ENCODE data around the gene PIGZ.

PIGZ gene

GRCh38 chr3:196975349-196975748, 6.7 kb upstream of the PIGZ start:
- DNase-seq (ENCODE audit: low spot score) = no peak
- H3K4me3 ChIP-seq = no peak overlapping the region
- TF ChIP-seq, protein P1, sequence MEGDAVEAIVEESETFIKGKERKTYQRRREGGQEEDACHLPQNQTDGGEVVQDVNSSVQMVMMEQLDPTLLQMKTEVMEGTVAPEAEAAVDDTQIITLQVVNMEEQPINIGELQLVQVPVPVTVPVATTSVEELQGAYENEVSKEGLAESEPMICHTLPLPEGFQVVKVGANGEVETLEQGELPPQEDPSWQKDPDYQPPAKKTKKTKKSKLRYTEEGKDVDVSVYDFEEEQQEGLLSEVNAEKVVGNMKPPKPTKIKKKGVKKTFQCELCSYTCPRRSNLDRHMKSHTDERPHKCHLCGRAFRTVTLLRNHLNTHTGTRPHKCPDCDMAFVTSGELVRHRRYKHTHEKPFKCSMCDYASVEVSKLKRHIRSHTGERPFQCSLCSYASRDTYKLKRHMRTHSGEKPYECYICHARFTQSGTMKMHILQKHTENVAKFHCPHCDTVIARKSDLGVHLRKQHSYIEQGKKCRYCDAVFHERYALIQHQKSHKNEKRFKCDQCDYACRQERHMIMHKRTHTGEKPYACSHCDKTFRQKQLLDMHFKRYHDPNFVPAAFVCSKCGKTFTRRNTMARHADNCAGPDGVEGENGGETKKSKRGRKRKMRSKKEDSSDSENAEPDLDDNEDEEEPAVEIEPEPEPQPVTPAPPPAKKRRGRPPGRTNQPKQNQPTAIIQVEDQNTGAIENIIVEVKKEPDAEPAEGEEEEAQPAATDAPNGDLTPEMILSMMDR (IDR thresholded peaks at IDR 0.05) = no peak
- no peak overlapping the region for H3K27ac ChIP-seq

DNA sequence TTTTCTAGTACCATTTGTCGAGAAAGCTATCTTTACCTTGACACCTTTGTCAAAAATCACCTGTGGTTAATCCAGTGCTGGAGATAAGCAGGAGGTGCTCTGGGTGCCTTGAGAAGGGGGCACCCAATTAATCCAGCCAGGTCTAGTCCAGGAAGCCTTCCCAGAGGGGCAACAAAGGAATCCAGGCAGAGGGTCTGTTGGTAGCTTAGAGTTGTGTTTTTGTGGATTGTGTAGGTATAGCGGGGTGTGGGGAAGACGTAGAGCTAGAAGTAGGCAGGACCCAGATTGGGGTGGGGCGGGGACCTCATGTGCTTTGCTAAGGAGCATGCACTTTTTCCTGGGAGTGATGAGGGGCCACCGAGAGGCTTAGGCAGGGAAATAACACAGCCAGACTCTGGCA, 6.0 kb upstream of the PIGZ start:
- no peak for DNase-seq (ENCODE audit: low spot score)
- TF ChIP-seq, protein P1 (IDR thresholded peaks at IDR 0.05) = no peak
- Histone ChIP-seq H3K4me3 (no peak overlapping the region), H3K27ac (no peak overlapping the region)

GRCh38 chr3:196971094-196971698, 2.6 kb upstream of the PIGZ start:
- TF ChIP-seq, protein P1 (IDR thresholded peaks at IDR 0.05) = no peak
- DNase-seq (ENCODE audit: low spot score) = no peak
- Histone ChIP-seq H3K27ac (no peak overlapping the region), H3K4me3 (no peak overlapping the region)

DNA sequence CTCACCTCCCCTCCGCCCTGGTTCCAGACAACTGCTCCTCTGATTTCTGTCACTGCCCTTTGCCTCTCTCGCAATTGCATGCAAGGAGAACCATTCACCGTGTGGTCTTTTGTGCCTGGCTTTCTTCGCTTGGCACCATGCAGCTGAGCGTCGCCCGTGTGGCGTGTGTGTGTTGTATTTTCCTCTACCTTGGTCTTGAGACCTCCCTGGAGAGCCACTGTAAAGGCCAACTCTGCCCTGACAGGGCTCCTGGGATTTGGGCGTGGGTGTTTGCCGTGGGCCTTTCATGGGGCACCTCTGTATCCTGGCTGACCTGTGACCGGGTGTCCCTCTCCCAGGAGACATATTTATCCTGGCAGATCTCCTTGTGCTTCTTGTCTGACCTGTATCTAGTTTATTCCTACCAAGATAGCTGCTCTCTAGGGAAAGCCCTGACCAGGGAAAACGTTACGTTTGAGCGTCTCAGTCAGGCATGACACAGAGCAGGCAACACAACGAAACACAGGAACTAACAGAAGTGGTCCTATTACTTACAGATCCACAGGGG, 2.0 kb upstream of the PIGZ start:
- TF ChIP-seq, protein P1 (IDR thresholded peaks at IDR 0.05) = no peak
- H3K4me3 ChIP-seq = no peak overlapping the region
- no peak overlapping the region for H3K27ac ChIP-seq
- no peak for DNase-seq (ENCODE audit: low spot score)

DNA sequence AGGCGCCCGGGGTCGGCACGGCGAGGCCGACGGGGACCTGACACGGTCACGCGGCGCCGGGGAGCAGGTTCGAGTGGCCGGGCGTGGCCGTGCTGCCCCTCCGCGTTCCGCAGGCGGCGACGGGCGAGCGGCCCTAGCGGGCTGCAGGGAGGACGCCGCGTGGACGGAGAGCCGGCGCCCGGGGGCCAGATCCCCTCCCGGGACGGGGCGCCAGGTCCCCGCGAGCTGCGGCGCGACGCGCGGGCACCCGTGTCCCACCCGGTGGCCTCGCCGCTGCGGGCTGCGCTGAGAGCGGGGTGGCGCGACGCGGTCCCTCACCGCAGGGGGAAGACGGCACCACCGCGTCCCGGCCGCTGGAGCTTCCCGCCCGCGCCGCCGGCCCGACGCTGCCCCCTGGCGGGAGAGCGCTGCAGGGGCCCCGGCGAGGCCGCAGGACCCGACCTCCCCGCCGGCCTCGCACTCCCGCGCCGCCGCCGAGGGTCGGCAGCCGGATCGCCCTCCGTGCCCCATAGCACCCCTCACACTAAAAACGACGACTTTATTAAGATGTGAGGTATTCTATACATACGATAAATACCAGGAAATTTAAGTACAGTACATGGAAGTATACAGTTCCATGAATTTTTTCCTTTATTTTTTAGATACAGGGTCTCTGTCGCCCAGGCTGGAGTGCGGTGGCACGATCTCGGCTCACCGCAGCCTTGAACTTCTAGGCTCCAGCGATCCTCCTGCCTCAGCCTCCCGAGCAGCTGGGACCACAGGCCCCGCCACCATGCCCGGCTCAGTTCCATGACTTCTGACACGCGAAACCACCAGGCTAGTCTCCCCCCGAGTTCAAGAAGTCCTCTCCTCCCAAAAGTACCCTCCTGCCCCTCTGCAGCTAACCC, 1.3 kb upstream of the PIGZ start:
- TF ChIP-seq, protein P1 (IDR thresholded peaks at IDR 0.05) = peak; percentile 89

DNA sequence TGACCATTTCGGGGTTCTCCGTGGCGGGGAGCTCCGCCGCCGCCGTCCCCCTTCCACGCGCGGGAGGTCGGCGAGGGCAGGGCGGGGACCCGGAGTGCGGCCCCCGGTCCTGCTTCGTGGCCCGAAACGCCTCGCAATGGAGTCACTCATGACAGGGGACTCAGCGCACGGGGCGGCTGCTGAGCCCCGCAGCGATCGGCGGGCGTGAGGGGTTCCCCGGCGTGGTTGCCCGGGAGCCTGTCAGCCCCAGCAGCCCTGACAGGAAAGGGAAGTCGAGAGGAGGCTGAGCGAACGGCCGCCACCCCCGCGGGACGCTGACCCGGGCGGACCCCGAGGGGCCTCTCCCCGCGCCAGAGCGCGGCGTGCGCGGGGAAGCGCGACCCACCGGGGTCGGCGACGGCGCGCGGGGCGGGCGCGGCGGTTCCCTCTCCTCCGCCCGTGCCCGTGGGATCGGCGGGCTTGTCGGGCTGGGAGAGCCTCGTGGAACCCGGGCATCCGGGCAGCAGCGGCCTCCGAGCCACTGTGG, 564 bp upstream of the PIGZ start:
- Histone ChIP-seq H3K27ac (peak overlapping the region; percentile 42 to 80), H3K4me3 (peak overlapping the region; percentile 76)
- DNase-seq (ENCODE audit: low spot score) = no peak
- TF ChIP-seq, protein P1 (IDR thresholded peaks at IDR 0.05) = no peak

More for the DNA sequence above, 1.3 kb upstream of the PIGZ start:
- DNase-seq (ENCODE audit: low spot score) = no peak
- Histone ChIP-seq H3K4me3 (peak overlapping the region; percentile 76), H3K27ac (peak overlapping the region; percentile 42 to 80)
